Ectodermal cell (in vitro differentiated cells): ENCODE measurements around the gene CNNM2.

Experiments
- H3K27ac ChIP-seq: 2 replicates; pipeline ENCODE4 v1.7.0; 2013; ENCODE audit warnings: mild to moderate bottlenecking, low read depth, low read length; ENCODE audit not compliant: insufficient read depth, poor library complexity, severe bottlenecking
- H3K27me3 ChIP-seq: 2 replicates; pipeline ENCODE4 v1.7.0; 2013; ENCODE audit warnings: mild to moderate bottlenecking, low read length; ENCODE audit not compliant: insufficient read depth, control insufficient read depth, poor library complexity, severe bottlenecking
- H3K36me3 ChIP-seq: one replicate; pipeline ENCODE4 v1.7.0; 2013; ENCODE audit warnings: low read length; ENCODE audit not compliant: control insufficient read depth, insufficient read depth
- H3K4me1 ChIP-seq: one replicate; pipeline ENCODE4 v1.7.0; 2013; ENCODE audit warnings: low read length; ENCODE audit not compliant: control insufficient read depth, insufficient read depth
- H3K4me3 ChIP-seq: 2 replicates; pipeline ENCODE4 v1.7.0; 2013; ENCODE audit warnings: low read depth, low read length, control low read depth; ENCODE audit not compliant: insufficient read depth
- H3K9me3 ChIP-seq: 2 replicates; pipeline ENCODE4 v1.7.0; 2013; ENCODE audit warnings: mild to moderate bottlenecking, low read length, moderate library complexity; ENCODE audit not compliant: control insufficient read depth
- WGBS, 2 experiments: methylation state at CpG; one replicate each; pipeline ENCODE4 v1.1.7; 2013; ENCODE audit warnings: missing lambda C conversion rate in 2 of 2; 5-methylcytosine and 5-hydroxymethylcytosine counted together

The CNNM2 gene

DNA sequence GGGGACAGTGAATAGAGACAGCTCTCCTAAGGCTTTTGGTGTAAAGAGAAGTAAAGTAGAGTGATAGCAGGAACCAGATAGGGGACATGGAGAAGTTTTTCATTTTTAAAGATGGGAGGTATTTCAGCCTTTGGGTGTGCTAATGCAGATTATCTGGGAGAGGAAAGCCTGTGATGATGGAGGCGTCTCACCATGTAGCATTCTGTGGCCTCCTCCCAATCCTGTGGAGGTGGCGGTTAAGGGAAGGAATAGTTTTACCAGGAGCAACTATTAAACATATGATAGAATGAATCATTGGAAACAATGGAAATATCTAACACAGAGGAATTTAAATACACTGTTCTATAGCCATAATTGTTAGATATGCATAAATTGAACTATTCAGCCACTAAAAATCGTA lies 101.3 kb downstream of the CNNM2 start:
- Histone ChIP-seq H3K4me3 (no peak overlapping the region), H3K27ac (no peak overlapping the region), H3K27me3 (no peaks in the 10 kb centered on the region), H3K36me3 (no peaks in the 10 kb centered on the region), H3K9me3 (no peaks in the 10 kb centered on the region), H3K4me1 (no peaks in the 10 kb centered on the region)
- 100% methylated on average over 3 of the region's 3 CpGs for WGBS, 2 experiments

- Histone ChIP-seq H3K27me3 (no peaks in the 10 kb centered on the region), H3K36me3 (no peaks in the 10 kb centered on the region), H3K4me1 (no peaks in the 10 kb centered on the region), H3K4me3 (no peak overlapping the region), H3K27ac (no peak overlapping the region), H3K9me3 (no peaks in the 10 kb centered on the region)
- WGBS, 2 experiments, result 88 to 92% methylated on average over 18 of the region's 18 CpGs
These were observed 103.2 kb downstream of the CNNM2 start for GRCh38 chr10:103021150-103021899.

DNA sequence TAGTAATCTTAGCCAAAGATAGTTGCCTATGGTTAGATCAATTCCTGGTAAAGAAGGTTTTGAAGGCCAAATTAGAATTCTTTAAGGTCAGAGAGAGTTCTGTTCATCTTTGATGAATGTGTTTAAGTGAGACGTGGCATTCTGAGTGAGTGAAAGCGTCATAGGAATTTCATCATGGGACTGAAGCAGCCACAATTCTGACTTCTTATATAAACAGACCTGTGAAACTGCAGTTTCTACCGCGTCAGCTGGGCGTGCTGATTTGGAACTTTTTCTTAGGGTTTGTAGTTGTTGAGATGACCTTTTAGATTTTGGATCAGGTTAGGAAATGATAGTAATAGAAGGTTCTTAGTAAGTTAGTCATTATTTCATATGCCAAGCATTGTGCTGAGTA lies 103.8 kb downstream of the CNNM2 start:
- Histone ChIP-seq H3K27ac (no peak overlapping the region), H3K4me3 (no peak overlapping the region), H3K27me3 (no peaks in the 10 kb centered on the region), H3K36me3 (no peaks in the 10 kb centered on the region), H3K4me1 (no peaks in the 10 kb centered on the region), H3K9me3 (no peaks in the 10 kb centered on the region)
- 96 to 97% methylated on average over 5 of the region's 5 CpGs for WGBS, 2 experiments

DNA sequence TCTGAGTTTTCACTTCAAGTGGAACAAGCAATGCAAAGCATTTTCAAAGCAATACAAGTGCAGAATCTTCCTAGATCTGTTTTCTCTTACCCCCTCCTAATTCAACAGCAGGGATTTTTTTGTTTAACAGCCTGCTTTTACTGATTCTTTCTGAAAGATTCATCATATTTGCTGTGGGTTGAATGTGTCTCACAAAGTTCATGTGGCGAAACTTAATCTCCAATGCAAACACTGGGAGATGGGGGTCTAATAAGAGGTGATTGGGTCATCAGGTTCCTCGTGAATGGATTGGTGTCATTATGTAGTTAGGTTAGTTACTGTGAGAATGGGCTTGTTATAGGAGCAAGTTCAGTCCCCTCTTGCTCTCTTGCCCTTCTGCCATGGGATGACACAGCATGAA lies 107.6 kb downstream of the CNNM2 start:
- Histone ChIP-seq H3K27ac (no peak overlapping the region), H3K4me3 (no peak overlapping the region), H3K27me3 (no peaks in the 10 kb centered on the region), H3K36me3 (no peaks in the 10 kb centered on the region), H3K9me3 (no peaks in the 10 kb centered on the region), H3K4me1 (no peaks in the 10 kb centered on the region)
- 93 to 94% methylated on average over 2 of the region's 2 CpGs for WGBS, 2 experiments

- H3K9me3 ChIP-seq, result no peaks in the 10 kb centered on the region
- H3K27ac ChIP-seq, result no peak overlapping the region
- H3K4me1 ChIP-seq, result peaks cover 15% of the 10 kb centered on the region
- no peaks in the 10 kb centered on the region for H3K27me3 ChIP-seq
- WGBS, 2 experiments, result 91 to 93% methylated on average over 2 of the region's 2 CpGs
- H3K36me3 ChIP-seq, result no peaks in the 10 kb centered on the region
- no peak overlapping the region for H3K4me3 ChIP-seq
These were observed 120.5 kb downstream of the CNNM2 start for GRCh38 chr10:103038570-103038969.

GRCh38 chr10:103040418-103040817 lies 122.3 kb downstream of the CNNM2 start:
- WGBS, 2 experiments, result 90 to 91% methylated on average over 4 of the region's 4 CpGs
- no peak overlapping the region for H3K4me3 ChIP-seq
- H3K36me3 ChIP-seq, result no peaks in the 10 kb centered on the region
- no peaks in the 10 kb centered on the region for H3K9me3 ChIP-seq
- peaks cover 23% of the 10 kb centered on the region for H3K4me1 ChIP-seq
- H3K27ac ChIP-seq, result no peak overlapping the region
- H3K27me3 ChIP-seq, result no peaks in the 10 kb centered on the region

DNA sequence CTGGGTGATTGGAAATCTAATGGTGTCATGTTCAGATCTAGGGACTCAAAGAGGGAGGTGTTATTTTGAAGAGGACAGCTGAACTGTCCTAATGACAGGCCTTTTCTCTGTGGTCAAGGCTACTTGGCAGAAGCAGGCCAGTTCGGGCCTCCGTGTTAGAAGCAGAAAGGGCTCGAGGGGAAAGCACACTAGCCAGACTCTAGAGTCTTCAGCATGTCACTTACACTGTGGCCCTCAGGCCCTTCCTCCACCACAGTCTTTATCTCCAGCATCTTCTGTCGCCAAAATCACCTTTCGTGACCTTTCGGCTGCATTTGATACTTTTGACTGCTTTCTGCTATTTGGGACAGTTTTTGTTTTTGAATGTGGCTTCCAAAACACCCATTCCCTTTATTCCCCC lies 123.3 kb downstream of the CNNM2 start:
- Histone ChIP-seq H3K4me1 (peaks cover 17% of the 10 kb centered on the region), H3K9me3 (no peaks in the 10 kb centered on the region), H3K4me3 (no peak overlapping the region), H3K36me3 (no peaks in the 10 kb centered on the region), H3K27me3 (no peaks in the 10 kb centered on the region), H3K27ac (no peak overlapping the region)
- WGBS, 2 experiments, result 90 to 92% methylated on average over 6 of the region's 6 CpGs

GRCh38 chr10:103042129-103042528 lies 124.0 kb downstream of the CNNM2 start:
- Histone ChIP-seq H3K27me3 (no peaks in the 10 kb centered on the region), H3K9me3 (no peaks in the 10 kb centered on the region), H3K4me1 (peaks cover 16% of the 10 kb centered on the region), H3K4me3 (no peak overlapping the region), H3K36me3 (no peaks in the 10 kb centered on the region), H3K27ac (no peak overlapping the region)
- 71 to 79% methylated on average over 5 of the region's 5 CpGs for WGBS, 2 experiments

GRCh38 chr10:103042908-103043307 lies 124.8 kb downstream of the CNNM2 start:
- Histone ChIP-seq H3K9me3 (no peaks in the 10 kb centered on the region), H3K36me3 (no peaks in the 10 kb centered on the region), H3K27ac (no peak overlapping the region), H3K4me3 (no peak overlapping the region), H3K4me1 (peaks cover 16% of the 10 kb centered on the region), H3K27me3 (no peaks in the 10 kb centered on the region)
- 81 to 82% methylated on average over 7 of the region's 7 CpGs for WGBS, 2 experiments

GRCh38 chr10:103044942-103045489 lies 126.9 kb downstream of the CNNM2 start:
- peak overlapping the region; percentile 78 for H3K27ac ChIP-seq
- H3K9me3 ChIP-seq, result no peaks in the 10 kb centered on the region
- H3K27me3 ChIP-seq, result no peaks in the 10 kb centered on the region
- H3K4me3 ChIP-seq, result no peak overlapping the region
- peaks cover 16% of the 10 kb centered on the region for H3K4me1 ChIP-seq
- H3K36me3 ChIP-seq, result no peaks in the 10 kb centered on the region
- 85 to 86% methylated on average over 7 to 8 of the region's 8 CpGs for WGBS, 2 experiments
